GM12878 (cell line): ENCODE measurements around the gene HOXD9. TPM values are rescaled to one million over a fixed set of nuclear protein-coding genes. Genes with fewer than 3 reads are reported as not detected.

ENCODE experiments used
- ATAC-seq: fragments of 200-7000 bp; cut with Tn5 transposase; 3 replicates; pipeline ENCODE4 v1.9.1; 2020; ENCODE audit warnings: mild to moderate bottlenecking, moderate library complexity
- BruUV-seq: library from RNA; stranded (reverse); fragments of 400-500 nt; replicated peaks from 2 replicates; lab custom pipeline; 2021; lab: Mats Ljungman, UMichigan
- CTCF ChIA-PET: fragments of 300-600 bp; sonication (Branson Sonifier 250); formaldehyde crosslinking; extraction: SDS; loops from one replicate; lab custom pipeline; 2021; ENCODE audit warnings: inconsistent platforms; lab: Yijun Ruan, JAX
- POLR2A ChIA-PET: fragments of 350-600 bp; formaldehyde crosslinking; extraction: SDS; loops from one replicate; lab custom pipeline; 2021; ENCODE audit warnings: inconsistent platforms; lab: Charles Lee
- RAD21 ChIA-PET: fragments of 300-600 bp; sonication (Branson Sonifier 250); formaldehyde crosslinking; loops from one replicate; lab custom pipeline; 2023; ENCODE audit warnings: antibody characterized with exemption; ENCODE audit not compliant: unreplicated experiment; lab: Charles Lee
- SMC1A ChIA-PET: fragments of 300-600 bp; sonication (Branson Sonifier 250); formaldehyde crosslinking; loops from one replicate; lab custom pipeline; 2023; ENCODE audit not compliant: unreplicated experiment, uncharacterized antibody; lab: Charles Lee
- DNase-seq: peaks from one replicate; pipeline ENCODE4 v3.0.0-alpha.2; 2011; ENCODE audit warnings: low read depth, low spot score
- FAIRE-seq: peaks from 3 replicates; lab custom pipeline; 2011; peaks lifted over from hg19 to GRCh38; lab: Jason Lieb, UNC
- H2AFZ ChIP-seq: 2 replicates; pipeline ENCODE4 v1.6.0; 2011; ENCODE audit warnings: low read depth, low read length, control low read depth; ENCODE audit not compliant: control insufficient read depth
- H3K27ac ChIP-seq: 2 replicates; pipeline ENCODE4 v1.5.1; 2011; ENCODE audit warnings: control low read depth; ENCODE audit not compliant: control insufficient read depth, insufficient read depth
- H3K27me3 ChIP-seq, 2 experiments: replicated peaks in 1 of 2; 2 replicates each; pipeline versions ENCODE4 v1.6.0 to v1.6.1; 2011; ENCODE audit warnings: low read length in 1 of 2; ENCODE audit not compliant: control insufficient read depth in 2 of 2, insufficient read depth in 2 of 2
- H3K36me3 ChIP-seq, 2 experiments: 2 replicates each; pipeline ENCODE4 v1.5.1; 2011; ENCODE audit warnings: low read length in 1 of 2; ENCODE audit not compliant: control insufficient read depth in 2 of 2, insufficient read depth in 2 of 2
- H3K4me1 ChIP-seq: 2 replicates; pipeline ENCODE4 v1.6.1; 2011; ENCODE audit warnings: mild to moderate bottlenecking, low read length, moderate library complexity, mixed read lengths; ENCODE audit not compliant: control insufficient read depth, insufficient read depth
- H3K4me2 ChIP-seq: 2 replicates; pipeline ENCODE4 v1.6.0; 2011; ENCODE audit warnings: control low read depth; ENCODE audit not compliant: control insufficient read depth, insufficient read depth
- H3K4me3 ChIP-seq: fragments of 200-600 bp; sonication (generic); 2 replicates; pipeline ENCODE4 v1.5.1; 2016
- H3K79me2 ChIP-seq: 2 replicates; pipeline ENCODE4 v1.6.0; 2011; ENCODE audit warnings: low read length; ENCODE audit not compliant: control insufficient read depth, insufficient read depth
- H3K9ac ChIP-seq: 2 replicates; pipeline ENCODE4 v1.8.0; 2011; ENCODE audit warnings: low read length, control low read depth, mixed read lengths; ENCODE audit not compliant: control insufficient read depth, insufficient read depth
- H3K9me3 ChIP-seq: replicated peaks from 3 replicates; pipeline ENCODE4 v1.5.1; 2011; ENCODE audit warnings: mild to moderate bottlenecking, low read length; ENCODE audit not compliant: control insufficient read depth, insufficient read depth
- H4K20me1 ChIP-seq: 2 replicates; pipeline ENCODE4 v1.6.0; 2011; ENCODE audit not compliant: control insufficient read depth, insufficient read depth
- ASH2L ChIP-seq: fragments of 300-600, 200-600 bp; sonication (generic); IDR thresholded peaks from 2 replicates; pipeline ENCODE4 v1.6.1; 2017; ENCODE audit warnings: low read depth, mild to moderate bottlenecking, borderline replicate concordance
- BACH1 ChIP-seq: fragments of 450-650 bp; IDR thresholded peaks from 2 replicates; pipeline ENCODE4 v1.6.1; 2017; ENCODE audit warnings: mild to moderate bottlenecking, borderline replicate concordance
- BHLHE40 ChIP-seq, 2 experiments: fragments of 450-650 bp in 1 of 2; IDR thresholded peaks; 2 replicates each; pipeline ENCODE4 v1.6.1; 2011 to 2017; ENCODE audit warnings: low read depth in 2 of 2, borderline replicate concordance in 1 of 2, improper control_type of control experiment in 1 of 2, low read length in 1 of 2, mild to moderate bottlenecking in 1 of 2
- DPF2 ChIP-seq: fragments of 450-650 bp; IDR thresholded peaks from 2 replicates; pipeline ENCODE4 v1.6.1; 2017; ENCODE audit warnings: mild to moderate bottlenecking
- EZH2 ChIP-seq: IDR thresholded peaks from 2 replicates; pipeline ENCODE4 v1.6.1; 2012; ENCODE audit warnings: low read depth, mild to moderate bottlenecking, control low read depth, inconsistent platforms, low read length, borderline replicate concordance; ENCODE audit not compliant: control insufficient read depth
- FOXM1 ChIP-seq: IDR thresholded peaks from 2 replicates; pipeline ENCODE4 v1.6.1; 2012; ENCODE audit warnings: low read depth, mild to moderate bottlenecking, inconsistent platforms, low read length, moderate library complexity
- GABPA ChIP-seq: IDR thresholded peaks from 2 replicates; pipeline ENCODE4 v1.6.1; 2014; ENCODE audit warnings: antibody characterized with exemption, low read depth, mild to moderate bottlenecking, inconsistent platforms
- IRF4 ChIP-seq: IDR thresholded peaks from 2 replicates; pipeline ENCODE4 v1.6.1; 2011; ENCODE audit warnings: low read depth, low read length
- NFIC ChIP-seq: IDR thresholded peaks from 2 replicates; pipeline ENCODE4 v1.6.1; 2012; ENCODE audit warnings: low read depth, mild to moderate bottlenecking, inconsistent platforms, low read length, moderate library complexity
- PAX8 ChIP-seq: fragments of 450-650 bp; IDR thresholded peaks from 2 replicates; pipeline ENCODE4 v1.6.1; 2017; ENCODE audit warnings: mild to moderate bottlenecking, moderate library complexity
- POLR2A ChIP-seq: IDR thresholded peaks from 2 replicates; pipeline ENCODE4 v1.6.1; 2011; ENCODE audit warnings: low read depth, mild to moderate bottlenecking, low read length
- POLR2AphosphoS2 ChIP-seq: IDR thresholded peaks from 2 replicates; pipeline ENCODE4 v1.6.1; 2011; ENCODE audit warnings: low read depth, mild to moderate bottlenecking, low read length, improper control_type of control experiment, moderate library complexity
- RBBP5 ChIP-seq: fragments of 200-600 bp; sonication (generic); conservative IDR thresholded peaks from 2 replicates; pipeline ENCODE4 v1.6.1; 2016
- RELA ChIP-seq: fragments of 450-650 bp; IDR thresholded peaks from 2 replicates; pipeline ENCODE4 v1.8.0; 2014; ENCODE audit warnings: borderline replicate concordance; ENCODE audit not compliant: partially characterized antibody
- SMC3 ChIP-seq: IDR thresholded peaks from 2 replicates; pipeline ENCODE4 v1.6.1; 2011; ENCODE audit warnings: low read length, improper control_type of control experiment, borderline replicate concordance
- SRF ChIP-seq, 2 experiments: IDR thresholded peaks; 2 replicates each; pipeline ENCODE4 v1.6.1; 2011; ENCODE audit warnings: low read depth in 2 of 2, low read length in 2 of 2, mild to moderate bottlenecking in 1 of 2, moderate library complexity in 1 of 2
- TAF1 ChIP-seq: IDR thresholded peaks from 2 replicates; pipeline ENCODE4 v1.6.1; 2011; ENCODE audit warnings: mild to moderate bottlenecking, low read depth, low read length, borderline replicate concordance
- YBX1 ChIP-seq: fragments of 450-650 bp; IDR thresholded peaks from 2 replicates; pipeline ENCODE4 v1.6.1; 2016; ENCODE audit warnings: antibody characterized with exemption
- ZBED1 ChIP-seq: IDR thresholded peaks from 2 replicates; pipeline ENCODE4 v1.6.1; 2016; ENCODE audit warnings: borderline replicate concordance
- ZSCAN29 ChIP-seq: fragments of 450-650 bp; IDR thresholded peaks from 2 replicates; pipeline ENCODE4 v1.6.1; 2017; ENCODE audit warnings: mild to moderate bottlenecking, moderate library complexity
- WGBS: methylation state at CpG from one replicate; pipeline ENCODE4 v1.1.6; 2016; ENCODE audit warnings: low lambda C conversion rate; ENCODE audit not compliant: insufficient replicate concordance, insufficient coverage; ENCODE audit errors: missing lambda C conversion rate; 5-methylcytosine and 5-hydroxymethylcytosine counted together
- in situ Hi-C: fragments of 300-500 bp; cut with MboI; formaldehyde crosslinking; loops from 9 replicates; pipeline ENCODE4 v1.14.3; 2018; ENCODE audit warnings: mixed read lengths
- intact Hi-C: fragments of 100-400 bp; cut with micrococcal nuclease; formaldehyde crosslinking; loops from one replicate; pipeline ENCODE4 v1.14.2; 2022; ENCODE audit not compliant: unreplicated experiment
- polyA plus RNA-seq, 11 experiments: library from polyadenylated mRNA; depleted of rRNA in 4 of 11; unstranded in 6 of 11; stranded (reverse) in 5 of 11; fragments of >200 nt; fragmentation: Nextera tagmentation in 4 of 11; fragmentation: Illumina TruSeq in 1 of 11; extraction: Ambion mirVana in 4 of 11; extraction: Trizol in 1 of 11; gene quantifications; 1 replicate in 1 of 11; 2 replicates in 10 of 11; pipeline versions ENCODE4 v1.2.1 to v1.2.3, GENCODE V29; 2011 to 2016; ENCODE audit warnings: inconsistent platforms in 2 of 11, missing spikeins in 2 of 11, low read depth in 1 of 11
- total RNA-seq, 4 experiments: library from RNA; depleted of rRNA in 3 of 4; stranded (reverse); fragments of >200 nt in 3 of 4; fragmentation: Illumina TruSeq in 1 of 4; extraction: Trizol in 1 of 4; gene quantifications; 2 replicates each; pipeline versions ENCODE4 v1.2.1 to v1.2.3, GENCODE V29; 2013 to 2021

Gene HOXD9
- total and polyA plus RNA-seq, 10 of the 15 experiments (the other 5 are each of a cell fraction or from before 2014, with no cell fraction given), result not detected

GRCh38 chr2:176114120-176114929, 8.2 kb upstream of the HOXD9 start:
- 35% methylated on average over 26 of the region's 26 CpGs for WGBS
- in situ Hi-C loops, result no loop called here
- H3K9me3 ChIP-seq, result peaks cover 1% of the 10 kb centered on the region; the same call in 1 of the 3 replicates
- ChIA-PET RAD21 (interaction anchor here (1.1 kb wide), 2 partner anchors 424 to 440 kb away, joined by 3 read pairs; no protein-coding TSS in a partner anchor), SMC1A (no interaction called here), CTCF (interaction anchor here (2.8 kb wide), 1 partner anchor 12 kb away, joined by 12 read pairs; no protein-coding TSS in a partner anchor), POLR2A (no interaction called here)
- no peaks in the 10 kb centered on the region for H3K36me3 ChIP-seq
- DNase-seq (no peak), FAIRE-seq (no peak), ATAC-seq (no peak)
- H3K27ac ChIP-seq, result no peak overlapping the region
- H3K27me3 ChIP-seq, result peaks cover 8 to 46% of the 10 kb centered on the region in 2 experiments
- no peak overlapping the region for H2AFZ ChIP-seq
- no peaks in the 10 kb centered on the region for H4K20me1 ChIP-seq
- no peak overlapping the region for H3K4me2 ChIP-seq
- intact Hi-C loops, result no loop called here
- no peaks in the 10 kb centered on the region for H3K4me1 ChIP-seq
- TF ChIP-seq YBX1 (no peak), ZBED1 (no peak), POLR2AphosphoS2 (no peak), NFIC (no peak), IRF4 (no peak), SMC3 (no peak), GABPA (no peak), FOXM1 (no peak), SRF (IDR thresholded peaks at IDR 0.05; ENCODE audit: low read depth in 2 of 2, low read length in 2 of 2) (no peak), TAF1 (no peak), POLR2A (no peak), EZH2 (no peak), ASH2L (no peak), PAX8 (no peak), RELA (no peak), RBBP5 (no peak), BACH1 (no peak), DPF2 (no peak), ZSCAN29 (no peak), BHLHE40 (IDR thresholded peaks at IDR 0.05; ENCODE audit: borderline replicate concordance in 1 of 2, low read depth in 2 of 2, low read length in 1 of 2) (no peak)
- no peak overlapping the region for H3K4me3 ChIP-seq
- H3K79me2 ChIP-seq, result no peaks in the 10 kb centered on the region
- no TSS peak for BruUV-seq
- no peak overlapping the region for H3K9ac ChIP-seq
